NB4 (cell line): ENCODE data around the gene PCGF1.

Source experiments
- MAX ChIP-seq: IDR thresholded peaks from 2 replicates; pipeline ENCODE4 v1.6.1; 2011; ENCODE audit warnings: low read depth, low read length
- TF ChIP-seq, protein P1 (sequence below): IDR thresholded peaks from one replicate; pipeline ENCODE4 v1.5.1; 2012; ENCODE audit warnings: low read depth, low read length

GRCh38 chr2:74528600-74529356 is 21.3 kb upstream of the PCGF1 start:
- TF ChIP-seq MAX: peak; percentile 55; the same call in 1 of the 2 replicates
- TF ChIP-seq, protein P1, sequence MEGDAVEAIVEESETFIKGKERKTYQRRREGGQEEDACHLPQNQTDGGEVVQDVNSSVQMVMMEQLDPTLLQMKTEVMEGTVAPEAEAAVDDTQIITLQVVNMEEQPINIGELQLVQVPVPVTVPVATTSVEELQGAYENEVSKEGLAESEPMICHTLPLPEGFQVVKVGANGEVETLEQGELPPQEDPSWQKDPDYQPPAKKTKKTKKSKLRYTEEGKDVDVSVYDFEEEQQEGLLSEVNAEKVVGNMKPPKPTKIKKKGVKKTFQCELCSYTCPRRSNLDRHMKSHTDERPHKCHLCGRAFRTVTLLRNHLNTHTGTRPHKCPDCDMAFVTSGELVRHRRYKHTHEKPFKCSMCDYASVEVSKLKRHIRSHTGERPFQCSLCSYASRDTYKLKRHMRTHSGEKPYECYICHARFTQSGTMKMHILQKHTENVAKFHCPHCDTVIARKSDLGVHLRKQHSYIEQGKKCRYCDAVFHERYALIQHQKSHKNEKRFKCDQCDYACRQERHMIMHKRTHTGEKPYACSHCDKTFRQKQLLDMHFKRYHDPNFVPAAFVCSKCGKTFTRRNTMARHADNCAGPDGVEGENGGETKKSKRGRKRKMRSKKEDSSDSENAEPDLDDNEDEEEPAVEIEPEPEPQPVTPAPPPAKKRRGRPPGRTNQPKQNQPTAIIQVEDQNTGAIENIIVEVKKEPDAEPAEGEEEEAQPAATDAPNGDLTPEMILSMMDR: no peak
